CD4-positive, alpha-beta T cell treated with Interleukin-2 at 100 ng/mL for 4 hours (primary cell): ENCODE results near the gene SUGCT.
"Not testable (repeated sequence)": the region's sequence is repeated elsewhere in the genome, so short reads cannot be mapped to it uniquely, and the experiment has no call there.

Experiments
- DNase-seq: peaks from one replicate; pipeline ENCODE4 v3.0.0-alpha.2; 2020; ENCODE audit warnings: low spot score

Gene SUGCT

GRCh38 chr7:40200791-40201190 is 66.0 kb downstream of the SUGCT start:
- DNase-seq = no peak

GRCh38 chr7:40202851-40203250 is 68.0 kb downstream of the SUGCT start:
- no peak for DNase-seq

- DNase-seq = no peak
These were observed 69.8 kb downstream of the SUGCT start for GRCh38 chr7:40204581-40204980.

GRCh38 chr7:40205992-40206391 is 71.2 kb downstream of the SUGCT start:
- DNase-seq = no peak

GRCh38 chr7:40211276-40212003 is 76.6 kb downstream of the SUGCT start:
- no peak for DNase-seq

GRCh38 chr7:40213291-40213690 is 78.5 kb downstream of the SUGCT start:
- DNase-seq = no peak

GRCh38 chr7:40213856-40214255 is 79.1 kb downstream of the SUGCT start:
- DNase-seq = no peak

- not testable (repeated sequence) for DNase-seq
These were observed 83.8 kb downstream of the SUGCT start for GRCh38 chr7:40218612-40219011.

GRCh38 chr7:40219917-40220316 is 85.1 kb downstream of the SUGCT start:
- DNase-seq = no peak

- DNase-seq = no peak
These were observed 85.7 kb downstream of the SUGCT start for GRCh38 chr7:40220421-40220911.

- no peak for DNase-seq
These were observed 87.0 kb downstream of the SUGCT start for GRCh38 chr7:40221836-40222235.

GRCh38 chr7:40223451-40224127 is 88.8 kb downstream of the SUGCT start:
- DNase-seq = no peak

- DNase-seq = no peak
These were observed 95.3 kb downstream of the SUGCT start for GRCh38 chr7:40230101-40230500.

GRCh38 chr7:40231796-40232195 is 97.0 kb downstream of the SUGCT start:
- no peak for DNase-seq

GRCh38 chr7:40232242-40232893 is 97.6 kb downstream of the SUGCT start:
- DNase-seq = no peak

GRCh38 chr7:40234046-40234445 is 99.2 kb downstream of the SUGCT start:
- DNase-seq = no peak

GRCh38 chr7:40234666-40235065 is 99.9 kb downstream of the SUGCT start:
- no peak for DNase-seq

- no peak for DNase-seq
These were observed 102.9 kb downstream of the SUGCT start for GRCh38 chr7:40237731-40238130.

GRCh38 chr7:40239755-40240303 is 105.0 kb downstream of the SUGCT start:
- no peak for DNase-seq

- DNase-seq = no peak
These were observed 108.3 kb downstream of the SUGCT start for GRCh38 chr7:40243076-40243475.

GRCh38 chr7:40244226-40244625 is 109.4 kb downstream of the SUGCT start:
- DNase-seq = no peak

GRCh38 chr7:40248681-40249080 is 113.9 kb downstream of the SUGCT start:
- no peak for DNase-seq

- not testable (repeated sequence) for DNase-seq
These were observed 118.6 kb downstream of the SUGCT start for GRCh38 chr7:40253444-40253843.
